Fibroblast of villous mesenchyme (primary cell): ENCODE results near the gene SPP1. TPM values are rescaled to one million over a fixed set of nuclear protein-coding genes. Genes with fewer than 3 reads are reported as not detected.

ENCODE experiments used
- DNase-seq: peaks from one replicate; pipeline ENCODE4 v3.0.0-alpha.2; 2010; ENCODE audit warnings: low read depth
- H3K4me3 ChIP-seq: 2 replicates; pipeline ENCODE4 v1.5.1; 2011; ENCODE audit warnings: low read depth, mild to moderate bottlenecking, low read length
- CTCF ChIP-seq: IDR thresholded peaks from 2 replicates; pipeline ENCODE4 v1.5.1; 2012; ENCODE audit warnings: low read depth, mild to moderate bottlenecking, low read length; ENCODE audit not compliant: insufficient read depth
- total RNA-seq: library from RNA; depleted of rRNA; stranded (reverse); fragments of >200 nt; gene quantifications from 2 replicates; pipeline ENCODE4 v1.2.3, GENCODE V29; 2012

The SPP1 gene
- total RNA-seq, 1 donor: 3.9 TPM

- TF ChIP-seq CTCF: no peak
- no peak overlapping the region for H3K4me3 ChIP-seq
- no peak for DNase-seq
Measured at GRCh38 chr4:87943660-87944149, 31.8 kb upstream of the SPP1 start.

DNA sequence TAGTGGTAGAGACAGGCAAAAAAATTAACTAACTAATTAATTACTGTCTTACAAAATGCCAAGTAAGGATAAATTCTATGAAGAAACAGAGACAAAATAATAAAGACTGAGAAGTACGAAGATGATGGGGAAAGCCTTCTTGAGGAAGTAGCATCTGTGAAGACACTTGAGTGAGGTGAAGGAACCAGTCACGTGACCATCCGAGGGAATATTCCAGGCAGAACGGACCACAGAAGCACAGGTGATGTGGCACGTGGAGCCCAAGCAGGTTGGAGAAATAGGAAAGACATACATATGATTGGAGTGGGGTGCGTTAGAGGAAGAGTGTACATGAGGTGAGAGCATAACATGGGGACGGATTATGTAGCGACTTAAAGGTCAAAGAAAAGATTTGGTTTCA is 30.5 kb upstream of the SPP1 start:
- TF ChIP-seq CTCF: no peak
- H3K4me3 ChIP-seq: no peak overlapping the region
- no peak for DNase-seq

GRCh38 chr4:87946766-87947165 is 28.7 kb upstream of the SPP1 start:
- H3K4me3 ChIP-seq: no peak overlapping the region
- no peak for TF ChIP-seq CTCF
- no peak for DNase-seq

DNA sequence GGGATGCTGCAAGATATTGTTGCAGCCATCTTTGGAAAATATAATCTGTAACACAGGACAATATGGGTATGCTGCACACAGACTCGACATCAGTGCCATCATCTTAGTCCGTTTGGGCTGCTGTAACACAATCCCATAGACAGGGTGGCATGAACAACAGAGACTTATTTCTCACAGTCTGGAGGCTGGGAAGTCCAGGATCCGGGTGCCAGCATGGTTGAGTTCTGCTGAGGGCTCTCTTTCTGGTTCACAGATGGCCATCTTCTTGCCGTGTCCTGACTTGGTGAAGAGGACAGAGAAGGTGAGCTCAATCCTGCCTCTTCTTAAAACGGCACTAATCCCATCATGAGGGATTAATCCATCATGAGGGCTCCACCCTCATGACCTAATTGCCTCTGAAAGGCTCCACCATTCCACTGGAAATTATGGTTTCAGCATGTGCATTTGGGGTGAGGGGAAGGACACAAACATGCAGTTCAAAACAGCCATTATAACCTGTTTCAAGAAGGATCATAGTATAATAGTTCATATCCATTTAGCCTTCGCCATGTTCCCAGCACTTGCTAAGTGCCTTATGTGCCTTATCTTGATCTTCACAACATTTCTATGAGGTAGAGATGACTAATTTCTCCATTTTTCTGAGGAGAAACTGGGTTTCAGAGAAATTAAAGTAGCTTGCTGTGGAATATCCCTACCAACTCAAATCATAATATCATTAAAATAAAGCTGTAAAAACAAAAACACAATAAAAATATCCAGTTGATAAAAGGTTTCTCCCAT is 27.9 kb upstream of the SPP1 start:
- no peak for DNase-seq
- no peak for TF ChIP-seq CTCF
- H3K4me3 ChIP-seq: no peak overlapping the region

DNA sequence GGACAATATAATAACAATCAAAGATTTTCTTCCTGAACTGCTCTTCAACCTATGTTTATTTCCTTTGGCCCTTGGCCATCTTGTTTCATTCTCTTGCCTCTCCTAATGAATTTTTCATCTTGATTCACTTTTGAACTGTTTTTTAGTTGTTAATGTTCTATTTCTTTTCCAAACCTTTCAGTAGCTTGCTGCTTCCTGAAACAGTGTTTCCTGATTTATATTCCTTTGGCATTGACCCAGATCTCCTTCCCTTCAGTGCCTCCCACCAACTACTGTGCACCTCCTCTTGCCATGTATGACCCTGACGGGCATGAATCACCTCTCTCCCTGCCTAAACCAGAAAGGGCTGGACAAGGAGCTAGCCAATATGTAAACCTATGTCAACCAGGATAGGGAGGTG is 25.6 kb upstream of the SPP1 start:
- no peak overlapping the region for H3K4me3 ChIP-seq
- no peak for DNase-seq
- no peak for TF ChIP-seq CTCF

DNA sequence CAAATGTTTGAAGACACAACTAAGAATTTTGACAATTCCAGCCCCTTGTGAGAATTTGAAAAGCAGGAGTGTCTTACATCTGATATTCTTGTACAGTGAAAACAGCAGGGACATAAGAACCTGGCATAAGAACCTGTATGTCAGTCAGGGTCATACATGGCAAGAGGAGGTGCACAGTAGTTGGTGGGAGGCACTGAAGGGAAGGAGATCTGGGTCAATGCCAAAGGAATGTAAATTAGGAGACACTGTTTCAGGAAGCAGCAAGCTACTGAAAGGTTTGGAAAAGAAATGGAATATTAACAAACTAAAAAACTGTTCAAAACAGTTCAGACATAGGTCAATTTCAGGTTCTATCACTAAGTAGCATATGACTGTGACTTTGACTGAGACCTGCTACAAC is 25.0 kb upstream of the SPP1 start:
- H3K4me3 ChIP-seq: no peak overlapping the region
- no peak for DNase-seq
- no peak for TF ChIP-seq CTCF
